NCI-H82 (cell line): ENCODE results near the gene EFHC1.

ENCODE experiments used
- DNase-seq: peaks from one replicate; lab custom pipeline; 2025; lab: John Stamatoyannopoulos, UW

The EFHC1 gene

DNA sequence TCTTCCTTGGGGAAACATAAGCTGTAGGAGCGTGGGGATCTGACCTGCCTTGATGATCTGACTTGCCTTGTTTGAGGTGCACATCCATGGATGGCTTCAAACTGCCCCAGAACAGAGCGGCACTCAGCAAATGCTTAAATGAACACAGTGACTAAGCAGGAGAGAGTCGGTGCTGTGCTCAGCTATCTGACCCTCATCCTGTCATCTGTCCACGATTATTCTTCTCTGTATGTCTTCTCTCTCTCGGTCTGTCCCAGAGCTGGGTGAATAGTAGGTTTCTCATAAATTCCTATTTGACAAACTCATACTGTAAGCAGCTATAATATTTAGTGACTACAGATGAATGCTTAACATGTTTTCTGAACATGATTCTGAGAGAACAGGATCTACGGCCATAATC lies 119.5 kb downstream of the EFHC1 start:
- DNase-seq, result no peak

DNA sequence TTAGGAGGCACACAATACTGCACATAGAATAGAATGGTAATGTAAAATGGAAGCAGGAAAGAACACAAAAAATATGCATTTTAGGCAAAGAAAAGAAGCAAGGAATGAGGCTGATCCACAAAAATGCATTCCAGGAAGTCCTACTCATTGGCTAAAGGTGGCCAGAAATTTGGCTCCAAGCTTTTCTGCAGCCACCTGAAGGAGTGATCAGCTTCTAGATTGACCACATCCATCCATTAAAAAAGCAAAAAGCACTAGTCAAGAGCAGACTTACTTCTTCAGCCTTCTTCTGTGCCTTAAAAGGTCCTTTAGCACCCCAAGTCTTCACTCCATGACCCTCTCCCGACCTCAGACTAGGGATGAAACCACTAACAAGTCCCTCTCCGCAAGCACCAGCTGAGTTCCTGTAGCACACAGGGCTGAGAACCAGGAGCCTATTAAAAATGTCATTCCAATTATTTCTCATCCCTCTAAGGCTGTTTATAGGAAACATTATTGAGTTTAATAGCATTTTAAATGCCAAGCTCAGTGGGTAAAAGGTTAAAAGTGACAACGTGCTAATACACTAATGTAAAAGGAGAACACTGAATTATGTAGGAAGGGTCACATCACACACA lies 120.3 kb downstream of the EFHC1 start:
- DNase-seq, result no peak

DNA sequence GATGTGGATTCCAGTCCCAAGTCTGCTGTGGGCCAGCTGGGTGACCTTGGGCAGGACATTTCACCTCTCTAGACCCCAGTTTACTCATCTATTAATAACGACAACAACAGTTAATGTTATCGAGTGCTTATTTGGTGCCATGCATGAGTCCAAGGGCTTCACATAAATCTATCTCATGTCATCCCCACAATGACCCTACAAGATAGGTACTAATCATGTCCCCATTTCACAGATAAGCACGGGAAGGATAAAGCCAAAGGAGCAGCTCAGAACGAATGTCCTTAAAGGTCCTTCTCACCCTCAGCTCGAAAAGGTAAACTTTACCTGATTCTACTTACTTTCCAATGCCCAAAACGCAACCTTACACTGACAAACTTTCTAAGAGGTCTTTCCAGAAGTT lies 121.0 kb downstream of the EFHC1 start:
- DNase-seq, result no peak

DNA sequence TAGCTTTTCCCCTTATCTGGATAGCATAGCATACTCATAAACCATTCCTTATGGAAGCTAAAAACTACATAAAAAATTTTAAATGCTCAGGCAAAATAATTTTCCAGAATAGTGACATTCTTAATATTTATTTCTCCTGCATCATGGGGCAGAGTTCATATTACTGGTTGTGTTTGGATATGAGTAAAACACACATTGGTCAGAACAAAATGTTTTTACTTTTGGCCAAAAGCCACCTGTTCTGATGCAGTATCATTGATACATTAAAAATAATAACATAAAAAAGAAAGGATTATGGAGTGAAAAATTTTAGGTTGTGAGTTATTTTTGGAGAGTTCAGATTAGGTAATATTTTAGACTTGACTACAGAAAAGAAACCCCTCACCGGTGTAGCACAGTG lies 123.1 kb downstream of the EFHC1 start:
- DNase-seq, result no peak

DNA sequence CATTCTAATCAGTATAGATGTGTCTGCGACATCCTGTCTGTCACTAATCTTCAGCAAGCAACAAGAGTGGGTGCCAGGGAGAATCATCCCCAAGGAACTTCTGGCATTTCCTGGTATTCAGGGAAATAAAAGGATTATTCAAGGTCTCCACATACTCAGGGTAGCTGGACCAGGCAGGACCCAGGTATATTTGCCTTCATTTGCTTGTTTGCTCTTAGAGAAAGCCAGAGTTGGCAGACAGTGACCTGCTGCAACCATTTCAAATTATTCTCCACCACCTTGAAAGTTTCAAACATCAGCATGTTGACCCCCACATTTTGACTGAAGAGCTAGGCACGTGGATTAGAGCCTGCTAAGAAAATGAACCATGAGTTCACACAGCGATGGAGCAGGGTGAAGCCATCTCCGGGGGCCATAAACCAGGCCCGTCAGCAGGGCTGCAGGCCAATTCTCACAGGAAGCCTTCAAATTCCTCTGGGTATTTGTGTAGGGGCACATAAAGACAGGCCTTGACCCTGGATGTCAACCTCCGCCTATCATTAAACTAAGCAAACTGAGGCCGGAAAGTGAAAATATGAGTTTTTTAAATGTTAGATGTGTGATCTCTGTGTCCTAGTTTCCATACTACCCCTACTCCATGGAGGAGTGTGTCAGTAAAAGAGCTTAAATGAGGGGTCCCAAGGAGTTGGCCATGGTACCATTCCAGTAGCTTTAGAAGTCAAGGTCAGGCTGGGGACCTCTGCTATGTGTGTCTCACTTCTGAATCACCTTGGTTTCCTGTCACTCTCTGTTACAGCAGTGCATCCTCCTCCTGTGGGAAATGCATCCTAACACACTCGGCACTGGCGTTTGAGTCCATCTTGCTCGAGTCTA lies 123.8 kb downstream of the EFHC1 start:
- no peak for DNase-seq

DNA sequence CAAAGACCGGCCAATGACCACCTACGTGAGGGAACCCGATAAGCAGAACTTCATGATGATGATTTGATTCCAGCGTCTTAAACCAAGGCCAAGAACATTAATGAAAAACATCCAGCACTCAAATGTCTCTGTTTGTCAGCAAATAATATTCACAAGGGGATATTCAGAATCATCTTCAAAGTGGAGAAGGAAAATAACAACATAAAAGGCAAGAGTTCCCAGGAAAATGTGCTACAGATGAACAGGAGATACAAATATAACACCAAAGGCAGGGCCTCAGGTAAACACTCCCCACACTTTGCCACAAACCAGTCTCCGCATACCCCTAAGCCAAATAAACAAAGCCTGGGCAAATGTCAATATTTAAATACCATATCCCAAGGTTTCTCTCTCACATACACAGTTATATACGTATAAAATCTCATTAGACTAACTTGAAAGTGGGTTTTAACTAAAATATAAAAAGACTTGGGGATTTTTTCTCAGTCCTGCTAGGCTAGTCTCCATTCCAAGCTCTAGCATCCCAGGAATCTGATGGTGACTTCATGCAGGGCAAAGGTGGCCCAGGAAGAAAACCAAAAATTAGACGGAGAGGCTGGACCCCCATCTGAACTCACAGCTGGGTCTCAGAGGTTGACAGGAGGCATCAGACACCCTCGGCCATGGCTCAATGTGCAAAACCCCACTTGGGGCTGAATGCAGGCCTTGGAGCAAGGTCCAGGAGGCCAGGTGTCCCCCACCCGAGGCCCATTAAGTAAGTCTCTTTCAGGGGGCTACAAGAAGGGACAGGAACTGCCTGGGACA lies 124.7 kb downstream of the EFHC1 start:
- DNase-seq, result no peak

DNA sequence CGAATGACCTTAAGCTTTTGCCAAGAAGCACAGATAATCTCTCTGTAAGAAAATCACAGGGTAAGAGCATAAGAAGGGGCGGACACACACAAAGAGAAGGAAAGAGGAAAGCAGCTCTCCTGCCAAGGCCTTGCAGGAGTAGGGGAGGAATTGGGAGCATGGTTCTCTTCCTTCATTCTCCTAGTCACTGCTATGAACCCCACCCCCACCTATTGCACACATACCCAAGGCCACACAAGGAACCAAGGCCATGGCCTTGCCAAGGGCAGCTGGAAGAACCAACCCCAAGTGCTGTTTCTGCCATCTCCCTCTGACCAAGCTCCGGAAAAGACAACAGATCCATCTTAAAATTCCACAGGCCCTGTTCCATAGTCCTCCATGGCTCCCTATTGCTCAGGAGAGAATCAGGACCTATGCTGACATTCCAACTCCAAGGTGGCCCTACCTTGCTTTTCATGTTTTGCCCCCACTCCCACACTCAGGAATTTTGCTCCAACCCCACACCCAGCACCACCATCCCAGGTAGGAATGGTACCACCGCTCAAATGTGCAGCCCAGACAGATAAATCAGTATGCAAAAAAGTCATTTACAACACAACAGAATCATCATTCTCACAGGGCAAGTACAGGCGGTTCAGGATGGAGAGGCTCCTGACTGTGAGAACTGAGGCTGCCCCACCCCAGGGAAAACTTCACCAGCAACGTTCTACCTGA lies 125.4 kb downstream of the EFHC1 start:
- no peak for DNase-seq

DNA sequence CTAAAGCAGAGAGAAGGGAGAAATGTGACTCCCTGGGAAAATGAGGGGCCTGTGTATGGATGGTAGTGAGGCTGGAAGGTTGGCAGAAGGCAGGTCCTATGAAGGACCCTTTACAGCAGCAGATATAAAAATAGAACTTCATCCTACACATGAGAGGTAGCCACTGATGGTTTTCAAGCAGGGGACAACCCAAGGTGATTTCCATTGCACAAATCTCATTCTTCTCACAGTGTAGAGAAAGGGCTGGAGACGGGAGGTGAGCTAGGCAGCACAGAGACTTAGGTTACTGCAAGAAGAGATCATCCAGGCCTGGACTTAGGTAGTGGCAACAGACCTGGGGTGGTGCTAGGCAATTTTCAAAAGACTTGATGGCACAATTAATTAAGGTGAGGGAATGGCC lies 126.0 kb downstream of the EFHC1 start:
- DNase-seq, result no peak

DNA sequence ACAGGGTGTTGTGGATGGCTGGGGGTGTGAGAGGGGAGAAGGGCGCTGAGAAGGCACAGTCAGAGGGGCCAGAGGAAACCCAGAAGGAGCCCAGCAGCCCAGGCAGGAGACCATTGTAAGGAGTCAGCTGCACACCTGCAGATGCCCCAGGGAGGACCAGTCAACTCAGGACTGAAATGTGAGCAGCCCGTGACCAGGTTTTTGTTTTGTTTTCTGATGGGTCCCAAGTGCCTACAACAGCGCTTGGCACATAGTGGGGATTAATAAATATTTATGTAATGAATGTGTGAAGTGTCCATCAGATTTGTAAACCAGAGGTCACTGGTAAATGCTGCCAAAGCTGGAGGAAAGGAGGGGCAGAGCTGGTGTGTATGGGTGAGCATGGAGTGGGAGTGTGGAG lies 126.5 kb downstream of the EFHC1 start:
- DNase-seq, result no peak

DNA sequence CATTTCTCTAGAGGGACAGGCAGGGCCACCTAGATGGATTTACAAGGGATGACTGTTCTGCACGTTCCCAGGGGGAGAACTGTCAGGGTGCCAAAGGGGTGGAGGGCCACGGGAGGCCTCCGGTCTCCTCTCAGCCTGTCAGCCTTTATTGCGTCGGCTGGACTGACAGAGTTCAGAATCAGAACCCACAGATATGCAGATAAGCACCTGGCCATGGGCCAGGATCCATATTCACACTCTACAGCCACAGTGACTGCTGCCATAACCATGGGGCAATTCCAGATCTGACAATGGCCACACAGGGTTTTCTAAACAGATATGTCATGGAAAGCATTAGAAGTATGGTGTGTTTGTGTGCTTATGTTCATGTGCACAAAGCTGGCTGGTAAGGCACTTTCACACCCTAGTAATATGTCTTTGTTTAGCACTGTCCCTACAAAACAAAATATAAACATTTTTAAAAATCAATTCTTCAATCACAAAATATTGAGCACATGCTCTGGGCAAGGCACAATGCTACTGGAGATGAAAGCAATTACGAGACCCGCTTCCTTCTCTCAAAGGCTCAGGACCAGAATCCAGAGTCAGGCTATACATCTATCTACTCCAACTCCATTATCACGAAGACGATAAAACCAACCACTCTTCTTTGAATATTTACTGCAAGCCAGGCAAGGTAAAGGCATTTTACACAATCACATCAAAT lies 127.7 kb downstream of the EFHC1 start:
- no peak for DNase-seq

DNA sequence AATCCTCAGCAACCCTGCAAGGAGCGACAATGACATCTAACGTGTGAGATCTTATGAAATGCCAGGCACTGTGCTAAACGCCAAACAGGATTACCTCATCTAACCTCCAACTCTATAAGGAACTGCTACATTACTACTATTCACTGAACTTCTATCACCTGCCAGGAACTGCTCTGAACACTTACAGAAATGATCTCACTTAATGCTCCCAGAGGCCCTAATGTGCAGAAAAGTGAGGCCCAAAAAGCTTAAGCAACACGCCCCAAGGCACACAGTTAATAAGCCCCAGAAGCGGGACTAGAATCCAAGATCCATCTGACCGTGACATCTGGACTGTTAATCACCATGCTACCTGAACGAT lies 128.2 kb downstream of the EFHC1 start:
- DNase-seq, result peak; percentile 57

DNA sequence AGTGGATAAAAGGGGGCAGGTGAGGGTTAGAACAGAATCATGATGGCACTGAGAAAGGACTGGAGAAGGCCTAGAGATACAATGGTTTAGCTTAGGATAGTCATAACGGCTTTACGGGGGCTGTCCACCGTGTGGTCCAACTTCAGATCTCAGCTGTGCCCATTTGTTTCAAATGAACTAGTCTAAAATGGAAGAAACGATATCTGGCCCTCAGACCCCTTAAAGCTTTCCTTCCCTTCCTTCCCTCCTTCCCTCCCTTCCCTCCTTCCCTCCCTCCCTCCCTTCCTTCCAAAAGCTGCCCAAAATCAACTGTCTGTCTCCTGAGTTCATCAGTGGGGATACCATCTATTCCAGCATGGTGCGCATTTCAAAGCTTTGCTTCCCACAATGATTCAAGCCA lies 128.9 kb downstream of the EFHC1 start:
- no peak for DNase-seq

DNA sequence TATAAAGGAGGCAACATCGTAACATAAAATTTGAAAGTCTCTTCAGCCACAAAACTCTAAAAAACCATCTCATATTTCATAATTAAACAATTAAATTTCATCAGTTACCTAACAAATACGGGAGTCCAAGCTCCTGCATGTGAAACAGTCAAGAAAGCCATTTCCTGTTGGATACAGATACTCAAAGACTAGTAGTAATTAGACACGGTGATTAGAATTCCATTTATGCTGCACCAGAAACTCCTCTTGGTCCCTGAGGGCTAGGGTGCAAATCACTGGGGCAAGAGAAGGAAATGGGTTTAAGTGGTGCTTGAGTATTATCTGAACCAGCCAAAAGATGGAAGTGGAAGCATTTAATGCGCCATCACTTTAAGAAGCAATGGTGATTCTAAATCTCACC lies 129.3 kb downstream of the EFHC1 start:
- DNase-seq, result no peak

DNA sequence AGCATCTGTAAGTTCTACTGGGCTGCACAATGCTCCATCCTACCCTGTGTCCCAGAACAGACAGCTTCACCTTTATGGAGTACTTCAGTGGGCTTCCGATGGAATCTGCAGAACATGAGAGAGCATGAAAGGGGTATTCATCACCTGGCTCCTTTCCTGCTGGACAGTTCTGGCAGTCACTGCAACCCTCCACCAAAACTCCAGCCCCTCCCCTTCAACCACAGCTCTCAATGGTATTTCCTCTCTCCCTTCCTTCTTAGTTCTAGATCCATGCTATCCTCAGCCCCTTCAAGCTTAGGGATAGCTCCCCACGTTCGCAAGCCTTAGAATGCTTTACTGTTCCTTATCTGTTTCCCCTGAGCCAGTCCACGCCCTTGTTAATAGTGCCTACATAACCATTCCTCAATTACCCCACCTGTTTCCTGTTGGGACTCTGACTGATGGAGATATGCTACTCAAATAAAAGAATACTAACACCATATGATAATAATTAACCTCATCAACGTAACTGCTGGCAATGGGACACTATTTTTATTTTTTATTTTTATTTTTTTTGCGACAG lies 130.0 kb downstream of the EFHC1 start:
- no peak for DNase-seq

DNA sequence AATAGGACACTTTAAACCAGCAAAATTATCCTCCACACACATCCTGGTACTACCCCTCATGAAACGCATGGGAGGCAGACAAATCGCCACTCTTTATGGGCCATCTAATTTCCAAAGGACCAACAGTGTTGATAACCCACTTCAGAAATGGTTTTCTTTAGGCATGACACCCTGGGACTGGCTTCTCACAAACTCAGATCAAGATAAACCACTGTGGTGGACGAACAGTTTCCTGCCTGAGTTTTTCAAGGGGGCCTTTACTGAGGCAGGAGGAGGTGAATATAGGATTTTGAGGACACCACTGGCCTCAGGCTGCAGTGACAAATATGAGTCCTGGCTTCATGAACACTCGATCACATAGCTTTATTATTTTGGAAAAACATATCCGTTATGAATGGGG lies 130.7 kb downstream of the EFHC1 start:
- DNase-seq, result no peak

DNA sequence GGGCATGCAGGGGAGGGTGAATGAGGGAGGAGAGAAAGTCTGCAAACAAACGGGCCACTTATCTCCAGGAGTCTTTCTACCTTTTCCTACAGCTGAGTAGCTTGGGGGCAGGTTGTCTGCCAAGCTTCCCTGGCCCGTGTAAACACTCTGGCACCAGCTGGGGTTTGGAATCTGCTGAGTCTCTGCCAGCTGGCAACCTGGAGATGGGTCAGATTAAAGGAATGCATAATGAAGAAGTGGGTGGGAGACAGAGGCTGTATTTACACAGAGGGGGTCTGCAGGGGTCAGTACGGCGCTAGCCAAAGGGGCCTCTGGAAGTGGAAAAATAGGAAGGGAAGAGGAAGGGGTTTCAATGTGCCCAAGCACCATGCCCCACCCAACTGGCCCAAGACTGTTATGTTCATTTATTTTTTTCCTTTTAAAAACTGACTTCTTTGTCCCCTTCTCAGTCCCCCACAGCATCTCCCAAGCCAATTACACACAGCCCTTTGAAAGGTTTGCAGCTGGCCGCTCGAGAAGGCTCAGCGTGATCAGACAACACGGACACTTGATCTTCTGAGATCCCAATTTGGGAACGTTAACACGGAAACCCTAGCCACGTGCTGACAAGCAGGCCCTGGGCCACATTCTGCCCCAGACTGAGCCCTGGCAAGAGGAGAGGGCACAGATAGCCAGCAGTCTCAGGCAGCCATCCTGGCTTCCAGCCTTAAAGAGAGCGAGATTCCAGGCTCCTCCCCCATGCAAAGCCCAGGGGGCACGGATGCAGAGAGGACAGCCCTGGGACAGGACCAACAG lies 131.5 kb downstream of the EFHC1 start:
- DNase-seq, result peak; percentile 88

DNA sequence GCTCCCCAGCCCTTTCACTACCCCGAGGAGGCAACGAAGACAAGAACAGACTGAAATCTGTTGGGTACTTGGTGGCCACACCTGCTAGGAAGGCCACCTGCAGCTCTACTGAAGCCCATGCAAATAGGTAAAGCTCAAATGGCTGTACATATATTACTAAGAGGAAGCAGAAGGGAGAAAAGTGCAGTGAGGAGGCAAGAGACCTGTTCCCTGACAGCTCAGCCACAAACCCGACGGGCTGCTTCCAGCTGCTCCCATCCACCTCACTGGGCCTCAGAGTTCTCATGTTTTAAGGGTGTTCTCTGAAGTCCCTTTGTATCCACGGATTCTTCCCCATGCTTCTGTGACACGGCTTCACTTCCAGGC lies 132.1 kb downstream of the EFHC1 start:
- peak; percentile 52 for DNase-seq

DNA sequence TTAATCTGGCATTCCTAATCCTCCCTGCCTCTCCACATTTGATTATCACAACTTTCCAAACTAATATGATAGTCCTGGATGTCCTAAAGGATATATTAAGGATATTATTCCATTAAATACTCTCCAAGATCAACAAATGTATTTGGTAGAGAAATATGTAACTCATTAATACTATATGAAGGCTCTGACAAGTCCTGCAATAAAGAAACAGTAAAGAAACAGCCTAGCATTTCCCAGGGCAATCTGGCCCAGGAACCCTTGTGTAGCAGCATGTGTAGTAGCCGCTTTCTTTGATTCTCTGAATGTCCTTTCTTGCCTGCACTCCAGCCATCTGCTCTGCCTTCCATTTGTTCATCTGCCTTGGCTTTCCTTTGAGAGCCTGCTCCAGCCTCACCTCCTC lies 133.0 kb downstream of the EFHC1 start:
- DNase-seq, result peak; percentile 82

DNA sequence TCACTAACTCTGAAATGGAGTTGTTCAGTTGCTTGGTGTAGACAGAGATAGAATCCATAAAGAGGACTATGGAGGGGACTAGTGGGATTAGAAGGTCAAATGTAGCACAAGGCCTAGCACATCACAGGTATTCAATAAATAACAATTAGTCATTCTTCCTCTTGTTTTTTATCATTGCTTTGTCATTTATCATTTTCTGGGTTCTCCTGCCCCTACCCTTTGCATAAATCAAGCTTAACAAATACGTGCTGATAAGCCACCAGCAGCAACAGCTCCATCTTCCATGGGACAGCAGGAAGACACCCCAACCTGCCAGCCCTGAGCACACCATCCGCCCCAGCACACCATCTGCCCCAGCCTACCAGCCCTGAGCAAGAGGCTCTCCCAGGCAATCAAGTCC lies 133.6 kb downstream of the EFHC1 start:
- peak; percentile 27 for DNase-seq

DNA sequence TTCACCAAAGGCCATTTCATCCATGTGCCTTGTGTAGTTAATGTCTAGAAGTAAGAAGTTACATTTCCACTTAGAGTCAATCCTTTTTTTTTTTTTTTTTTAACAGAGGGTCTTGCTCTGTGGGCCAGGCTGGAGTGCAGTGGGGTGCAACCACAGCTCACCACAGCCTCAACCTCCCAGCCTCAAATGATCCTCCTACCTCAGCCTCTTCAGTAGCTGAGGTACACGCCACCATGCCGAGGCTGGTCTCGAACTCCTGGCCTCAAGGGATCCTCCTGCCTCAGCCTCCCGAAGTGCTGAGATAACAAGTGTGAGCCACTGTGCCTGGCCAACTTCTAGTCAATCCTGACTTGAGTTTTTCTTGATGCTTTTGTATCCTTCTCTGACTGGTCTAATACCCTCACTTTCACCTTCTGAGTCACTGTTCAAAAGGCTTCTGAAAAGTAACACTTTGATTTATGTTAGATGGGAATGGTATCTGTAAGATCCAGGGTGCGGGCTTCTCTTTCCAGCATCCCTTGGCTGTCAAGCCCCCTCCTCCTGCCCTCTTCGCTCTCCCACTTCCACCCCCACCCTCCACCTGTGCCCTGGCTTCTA lies 134.6 kb downstream of the EFHC1 start:
- DNase-seq, result no peak
